ENCODE results near the gene MAGI3. TPM values are rescaled to one million over a fixed set of nuclear protein-coding genes. Genes with fewer than 3 reads are reported as not detected.
"Not testable (repeated sequence)": the region's sequence is repeated elsewhere in the genome, so short reads cannot be mapped to it uniquely, and the experiment has no call there.

Gene MAGI3
- total RNA-seq, 1 experiment from 2014 or later: 9.7 TPM

DNA sequence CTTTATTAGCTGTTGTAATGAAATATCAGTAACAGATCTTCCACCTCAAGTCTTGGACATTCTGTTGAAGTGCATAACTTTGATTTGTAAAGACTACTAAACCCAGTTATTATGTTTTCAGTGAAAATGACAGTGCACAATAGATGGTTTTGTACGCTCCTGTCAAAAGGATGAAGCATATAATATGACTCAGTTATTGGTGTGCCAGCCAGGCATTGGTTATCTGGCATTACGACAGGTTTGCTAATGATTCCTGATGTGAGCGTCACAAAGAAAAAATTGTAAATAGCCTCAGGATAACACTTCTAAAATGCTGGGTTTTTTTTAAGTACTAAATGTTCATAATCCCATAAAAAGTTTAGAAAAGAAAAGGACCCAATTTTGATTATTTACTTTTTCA lies 147.9 kb downstream of the MAGI3 start:
- no peaks in the 10 kb centered on the region for H3K36me3 ChIP-seq
- H3K4me3 ChIP-seq: no peak overlapping the region
- no peak for DNase-seq
- H3K4me1 ChIP-seq: peaks cover 6% of the 10 kb centered on the region
- H3K9me3 ChIP-seq (replicated peaks): 0 out of 2 replicates have a peak, but pooled peaks cover 7% of the 10 kb centered on the region
- no peaks in the 10 kb centered on the region for H3K27me3 ChIP-seq
- no peak overlapping the region for H3K27ac ChIP-seq

DNA sequence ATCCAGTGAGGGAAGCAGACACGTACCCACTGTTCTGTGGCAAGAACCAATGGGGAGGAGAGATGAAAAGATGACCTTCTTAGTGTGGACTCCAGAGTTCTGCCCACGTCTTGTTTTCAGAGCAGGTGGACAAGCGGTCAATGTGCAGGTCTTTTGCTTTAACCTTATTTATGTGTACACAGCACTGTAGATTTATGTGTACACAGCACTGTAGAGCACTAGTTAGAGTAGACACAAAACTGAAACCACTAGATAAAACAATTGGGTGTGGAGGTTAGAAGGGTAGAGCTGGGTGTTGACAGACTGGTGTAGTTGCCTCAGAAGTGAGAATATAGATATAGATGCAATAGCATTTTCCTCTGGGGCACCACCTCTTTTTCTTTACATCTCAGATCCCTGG lies 150.0 kb downstream of the MAGI3 start:
- no peaks in the 10 kb centered on the region for H3K27me3 ChIP-seq
- no peak for DNase-seq
- no peaks in the 10 kb centered on the region for H3K4me1 ChIP-seq
- H3K9me3 ChIP-seq (replicated peaks): 0 out of 2 replicates have a peak, but pooled peaks cover 7% of the 10 kb centered on the region
- H3K36me3 ChIP-seq: no peaks in the 10 kb centered on the region
- no peak overlapping the region for H3K4me3 ChIP-seq
- H3K27ac ChIP-seq: no peak overlapping the region

DNA sequence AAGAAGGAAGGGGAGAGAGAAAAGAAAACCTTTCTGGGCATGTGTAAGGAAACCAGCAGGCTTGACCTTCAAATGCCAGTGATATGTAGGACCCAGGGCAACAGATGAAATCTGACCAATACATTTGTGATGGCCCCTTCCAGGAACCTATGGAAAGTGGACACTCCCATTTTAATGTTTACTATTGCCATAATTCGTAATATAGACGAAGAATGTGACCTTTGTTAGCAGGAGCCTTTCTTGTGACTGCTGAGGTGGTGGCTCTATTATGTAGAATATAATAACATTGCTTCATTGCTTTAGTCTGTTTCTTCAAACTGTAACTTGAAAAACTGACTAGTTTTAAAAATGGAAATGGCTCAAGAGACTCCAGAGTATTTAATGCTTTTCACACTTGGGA lies 150.8 kb downstream of the MAGI3 start:
- DNase-seq: no peak
- Histone ChIP-seq H3K9me3 (replicated peaks) (0 out of 2 replicates have a peak, but pooled peaks cover 7% of the 10 kb centered on the region), H3K27me3 (no peaks in the 10 kb centered on the region), H3K4me3 (no peak overlapping the region), H3K27ac (no peak overlapping the region), H3K36me3 (no peaks in the 10 kb centered on the region), H3K4me1 (no peaks in the 10 kb centered on the region)

DNA sequence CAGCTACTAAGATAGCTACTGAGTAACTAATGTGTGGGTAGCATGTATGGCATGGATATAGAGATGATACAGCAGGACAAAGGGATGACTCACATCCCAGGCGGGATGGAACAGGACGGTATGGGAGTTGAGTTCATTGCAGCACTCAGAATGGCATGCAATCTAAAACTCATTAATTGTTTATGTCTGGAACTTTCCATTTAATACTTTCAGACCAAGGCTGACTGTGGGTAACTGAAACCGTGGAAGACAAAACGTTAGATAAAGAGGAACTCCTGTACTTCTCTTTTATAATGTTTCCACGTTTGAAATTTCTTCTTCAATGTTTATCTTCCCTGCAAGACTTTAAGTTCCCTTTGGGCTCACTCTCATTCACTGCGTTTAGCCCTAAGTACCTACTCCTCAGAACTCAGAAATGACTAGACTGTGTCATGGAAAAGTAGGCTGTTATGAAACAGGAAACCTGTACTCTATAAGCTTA lies 151.9 kb downstream of the MAGI3 start:
- DNase-seq: no peak
- Histone ChIP-seq H3K9me3 (replicated peaks) (0 out of 2 replicates have a peak, but pooled peaks cover 7% of the 10 kb centered on the region), H3K4me3 (no peak overlapping the region), H3K4me1 (no peaks in the 10 kb centered on the region), H3K27ac (no peak overlapping the region), H3K36me3 (no peaks in the 10 kb centered on the region), H3K27me3 (no peaks in the 10 kb centered on the region)

DNA sequence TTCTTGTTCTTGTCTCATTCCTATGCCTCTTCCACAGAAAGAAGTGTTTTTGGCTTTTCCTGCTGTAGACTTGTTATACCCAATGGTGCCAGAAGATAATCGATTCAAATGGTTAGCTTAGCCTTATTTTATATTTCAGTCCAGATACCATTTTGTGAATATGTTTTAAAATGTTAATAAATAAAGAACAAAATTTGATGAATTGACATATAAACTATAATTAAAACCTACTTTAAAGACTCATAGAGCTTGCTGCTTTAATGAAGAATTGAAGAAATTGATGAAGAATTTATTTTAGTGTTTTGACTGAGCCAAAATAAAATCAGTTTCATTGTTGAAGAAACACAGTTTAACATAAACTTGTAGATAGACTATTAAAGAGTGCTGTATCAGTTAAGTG lies 152.8 kb downstream of the MAGI3 start:
- 0 out of 2 replicates have a peak, but pooled peaks cover 5% of the 10 kb centered on the region for H3K9me3 ChIP-seq (replicated peaks)
- H3K4me3 ChIP-seq: no peak overlapping the region
- H3K27ac ChIP-seq: no peak overlapping the region
- no peaks in the 10 kb centered on the region for H3K4me1 ChIP-seq
- no peaks in the 10 kb centered on the region for H3K36me3 ChIP-seq
- DNase-seq: no peak
- no peaks in the 10 kb centered on the region for H3K27me3 ChIP-seq

DNA sequence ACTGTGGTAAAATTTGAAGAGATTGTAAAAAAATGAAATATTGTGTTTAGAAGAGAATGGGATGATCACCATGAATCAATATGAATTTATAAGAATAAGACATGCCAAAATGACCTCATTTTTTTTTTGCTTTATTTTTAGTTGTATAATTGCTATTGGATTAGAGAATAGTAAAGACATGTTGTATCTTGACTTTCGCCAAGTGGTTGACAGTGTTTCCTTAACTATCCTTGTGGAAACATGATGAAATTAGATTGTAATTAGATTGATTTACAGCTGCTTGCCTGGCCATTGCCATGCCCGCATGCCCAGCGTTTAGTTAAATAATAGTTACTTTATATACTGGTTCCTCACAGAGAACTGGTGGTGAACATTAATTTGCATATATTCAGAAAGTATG lies 154.9 kb downstream of the MAGI3 start:
- no peaks in the 10 kb centered on the region for H3K9me3 ChIP-seq (replicated peaks)
- H3K27ac ChIP-seq: no peak overlapping the region
- DNase-seq: no peak
- no peak overlapping the region for H3K4me3 ChIP-seq
- H3K4me1 ChIP-seq: no peaks in the 10 kb centered on the region
- no peaks in the 10 kb centered on the region for H3K27me3 ChIP-seq
- H3K36me3 ChIP-seq: 0 out of 2 replicates have a peak, but pooled peaks cover 2% of the 10 kb centered on the region

DNA sequence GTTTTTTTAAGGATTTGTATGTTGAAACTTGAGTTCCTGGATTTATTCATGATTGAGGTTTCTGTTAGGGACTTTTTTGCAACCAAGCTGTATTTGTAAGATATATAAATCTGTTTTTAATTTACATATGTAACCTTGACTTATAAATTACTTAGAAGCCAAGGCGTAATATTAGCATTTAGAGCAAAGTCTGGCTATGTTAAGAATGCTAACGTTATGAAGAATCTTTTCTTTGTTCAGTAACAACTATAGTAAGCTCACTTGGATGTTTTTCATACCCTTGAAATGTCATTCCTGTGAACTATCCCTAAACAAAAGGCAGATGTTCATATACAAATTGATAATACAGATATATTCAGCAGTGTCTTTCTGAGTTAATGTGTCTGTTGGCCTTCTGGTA lies 155.3 kb downstream of the MAGI3 start:
- 0 out of 2 replicates have a peak, but pooled peaks cover 2% of the 10 kb centered on the region for H3K36me3 ChIP-seq

DNA sequence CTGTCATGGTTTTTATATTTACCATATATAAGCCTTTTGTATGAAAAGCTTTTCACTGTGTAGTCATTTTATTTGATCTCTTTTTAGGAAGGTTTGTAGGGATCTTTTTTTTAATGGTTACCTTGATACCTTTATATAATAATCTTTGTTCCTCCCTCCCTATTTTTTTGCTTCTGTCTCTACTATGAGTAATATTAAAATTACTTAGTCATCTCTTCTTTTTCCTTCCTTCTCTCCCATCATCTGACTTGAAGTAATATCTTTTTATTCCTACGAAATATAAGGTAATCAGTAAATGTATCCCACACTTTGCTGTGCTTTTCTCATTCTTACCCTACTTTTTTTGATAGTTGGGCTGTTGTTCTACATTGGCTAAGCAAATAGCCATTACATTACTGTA lies 161.4 kb downstream of the MAGI3 start:
- H3K27me3 ChIP-seq: no peaks in the 10 kb centered on the region
- DNase-seq: no peak
- no peak overlapping the region for H3K27ac ChIP-seq
- 0 out of 2 replicates have a peak, but pooled peaks cover 2% of the 10 kb centered on the region for H3K36me3 ChIP-seq
- H3K4me1 ChIP-seq: no peaks in the 10 kb centered on the region
- H3K9me3 ChIP-seq (replicated peaks): no peaks in the 10 kb centered on the region
- no peak overlapping the region for H3K4me3 ChIP-seq

More for the DNA sequence above, 155.3 kb downstream of the MAGI3 start:
- no peak for DNase-seq
- H3K9me3 ChIP-seq (replicated peaks): no peaks in the 10 kb centered on the region
- no peak overlapping the region for H3K27ac ChIP-seq
- no peaks in the 10 kb centered on the region for H3K27me3 ChIP-seq
- no peak overlapping the region for H3K4me3 ChIP-seq
- no peaks in the 10 kb centered on the region for H3K4me1 ChIP-seq

DNA sequence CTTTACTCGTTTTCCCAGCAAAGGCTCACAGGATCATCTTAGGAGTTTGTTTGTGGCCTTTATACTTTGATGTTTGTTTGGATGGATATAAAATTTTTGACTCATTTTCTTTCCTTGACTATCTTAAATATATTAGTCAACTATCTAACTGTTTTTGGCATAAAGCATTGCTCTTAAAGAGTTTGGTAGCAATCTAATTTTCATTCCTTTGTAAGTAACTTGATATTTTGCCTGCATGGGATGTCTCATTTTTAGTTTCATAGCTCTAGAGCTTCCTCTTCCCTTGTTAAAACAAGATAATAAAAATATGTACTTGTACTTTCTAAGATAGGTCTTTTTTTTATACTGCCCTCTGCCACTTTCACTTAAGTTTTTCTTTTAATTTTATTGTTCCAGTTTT lies 161.9 kb downstream of the MAGI3 start:
- no peaks in the 10 kb centered on the region for H3K4me1 ChIP-seq
- 0 out of 2 replicates have a peak, but pooled peaks cover 2% of the 10 kb centered on the region for H3K36me3 ChIP-seq
- no peak overlapping the region for H3K27ac ChIP-seq
- no peaks in the 10 kb centered on the region for H3K27me3 ChIP-seq
- no peak overlapping the region for H3K4me3 ChIP-seq
- no peaks in the 10 kb centered on the region for H3K9me3 ChIP-seq (replicated peaks)
- DNase-seq: no peak

DNA sequence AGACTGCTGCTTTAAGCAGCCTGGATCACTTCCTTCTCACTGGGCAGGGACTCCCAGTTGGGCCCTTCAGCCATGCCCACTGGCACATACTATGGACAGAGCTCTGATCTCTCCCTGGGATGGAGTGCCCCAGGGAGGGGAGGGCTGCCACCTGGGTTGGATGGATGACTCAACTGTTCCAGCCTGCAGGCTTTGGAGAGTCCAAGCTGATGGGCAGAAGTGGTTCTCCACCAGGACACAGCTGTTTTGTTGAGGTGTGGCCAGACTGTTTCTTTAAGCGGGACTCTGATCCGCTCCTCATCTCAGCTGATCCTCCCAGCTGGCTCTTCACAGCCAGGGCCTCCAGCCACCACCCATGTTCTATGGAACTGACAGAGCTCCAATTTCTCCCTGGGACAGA lies 166.9 kb downstream of the MAGI3 start:
- no peaks in the 10 kb centered on the region for H3K36me3 ChIP-seq
- no peaks in the 10 kb centered on the region for H3K4me1 ChIP-seq
- no peaks in the 10 kb centered on the region for H3K27me3 ChIP-seq
- DNase-seq: peak; percentile 17 to 32
- no peaks in the 10 kb centered on the region for H3K9me3 ChIP-seq (replicated peaks)
- H3K27ac ChIP-seq: no peak overlapping the region
- no peak overlapping the region for H3K4me3 ChIP-seq

DNA sequence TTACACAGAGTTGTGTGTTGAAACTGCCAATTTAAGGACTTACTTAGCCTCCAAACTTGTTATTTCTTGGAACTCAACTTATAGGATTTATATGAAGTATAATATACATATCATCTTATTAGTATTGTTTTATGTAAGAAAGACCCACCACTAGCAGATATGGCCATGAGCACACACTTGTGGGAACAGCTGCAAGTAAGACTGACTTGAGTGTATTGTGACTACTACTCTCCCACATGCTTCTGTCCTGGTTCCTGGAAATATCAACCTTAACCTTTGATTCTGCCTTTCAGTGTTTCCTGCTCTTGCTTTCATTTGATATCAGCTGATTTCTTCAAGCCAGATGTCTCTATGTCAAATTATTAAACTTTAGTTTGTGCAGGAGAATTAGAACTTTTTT lies 175.3 kb downstream of the MAGI3 start:
- no peaks in the 10 kb centered on the region for H3K27me3 ChIP-seq
- DNase-seq: no peak
- H3K36me3 ChIP-seq: no peaks in the 10 kb centered on the region
- no peak overlapping the region for H3K4me3 ChIP-seq
- H3K4me1 ChIP-seq: no peaks in the 10 kb centered on the region
- H3K9me3 ChIP-seq (replicated peaks): peaks cover 5% of the 10 kb centered on the region; the same call in 1 of the 2 replicates
- no peak overlapping the region for H3K27ac ChIP-seq

DNA sequence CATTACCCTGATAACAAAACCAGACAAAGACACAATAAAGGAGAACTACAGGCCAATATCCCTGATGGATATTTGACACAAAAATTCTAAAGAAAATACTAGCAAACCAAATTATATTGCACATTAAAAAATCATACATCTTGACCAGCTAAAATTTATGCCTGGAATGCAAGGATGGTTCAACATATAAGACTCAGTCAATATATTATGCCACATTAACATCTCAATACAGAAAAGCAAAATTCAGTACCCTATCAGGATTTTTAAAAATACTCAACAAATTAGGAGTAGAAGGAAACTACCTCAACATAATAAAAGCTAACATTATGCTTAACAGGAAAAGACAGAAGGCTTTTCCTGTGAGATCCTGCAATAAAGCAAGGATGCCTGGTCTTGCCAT lies 177.1 kb downstream of the MAGI3 start:
- Histone ChIP-seq H3K4me1 (no peaks in the 10 kb centered on the region), H3K4me3 (no peak overlapping the region), H3K27me3 (no peaks in the 10 kb centered on the region), H3K36me3 (no peaks in the 10 kb centered on the region), H3K27ac (no peak overlapping the region), H3K9me3 (replicated peaks) (peaks cover 5% of the 10 kb centered on the region; the same call in 1 of the 2 replicates)
- DNase-seq: no peak

DNA sequence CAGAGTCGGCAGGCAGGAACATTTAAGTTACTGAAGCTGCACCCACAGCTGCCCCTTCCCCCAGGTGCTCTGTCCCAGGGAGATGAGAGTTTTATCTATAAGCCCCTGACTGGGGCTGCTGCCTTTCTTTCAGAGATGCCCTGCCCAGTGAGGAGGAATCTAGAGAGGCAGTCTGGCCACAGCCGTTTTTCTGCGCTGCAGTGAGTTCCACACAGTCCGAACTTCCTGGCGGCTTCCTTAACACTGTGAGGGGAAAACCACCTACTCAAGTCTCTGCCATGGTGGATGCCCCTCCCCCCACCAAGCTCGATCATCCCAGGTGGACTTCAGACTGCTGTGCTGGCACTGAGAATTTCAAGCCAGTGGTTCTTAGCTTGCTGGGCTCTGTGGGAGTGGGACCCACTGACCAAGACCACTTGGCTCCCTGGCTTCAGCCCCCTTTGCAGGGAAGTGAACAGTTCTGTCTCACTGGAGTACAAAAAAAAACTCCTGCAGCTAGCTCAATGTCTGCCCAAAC lies 185.5 kb downstream of the MAGI3 start:
- not testable (repeated sequence) for H3K4me1 ChIP-seq; H3K4me3 ChIP-seq; DNase-seq; H3K27ac ChIP-seq; H3K9me3 ChIP-seq (replicated peaks); H3K27me3 ChIP-seq; H3K36me3 ChIP-seq

DNA sequence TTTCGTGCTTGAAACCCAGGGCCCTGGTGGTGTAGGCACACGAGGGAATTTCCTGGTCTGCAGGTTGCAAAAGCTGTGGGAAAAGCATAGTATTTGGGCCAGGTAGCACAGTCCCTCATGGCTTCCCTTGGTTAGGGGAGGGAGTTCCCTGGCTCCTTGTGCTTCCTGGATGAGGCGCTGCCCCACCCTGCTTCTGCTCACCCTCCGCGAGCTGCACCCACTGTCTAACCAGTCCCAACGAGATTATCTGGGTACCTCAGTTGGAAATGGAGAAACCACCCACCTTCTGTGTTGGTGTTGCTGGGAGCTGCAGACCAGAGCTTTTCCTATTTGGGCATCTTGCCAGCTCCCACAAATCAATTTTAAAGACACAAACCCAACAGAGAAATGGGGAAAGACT lies 186.0 kb downstream of the MAGI3 start:
- DNase-seq: no peak
- no peak overlapping the region for H3K27ac ChIP-seq
- H3K4me3 ChIP-seq: no peak overlapping the region
- H3K27me3 ChIP-seq: no peaks in the 10 kb centered on the region
- no peaks in the 10 kb centered on the region for H3K36me3 ChIP-seq
- H3K9me3 ChIP-seq (replicated peaks): no peaks in the 10 kb centered on the region
- no peaks in the 10 kb centered on the region for H3K4me1 ChIP-seq

DNA sequence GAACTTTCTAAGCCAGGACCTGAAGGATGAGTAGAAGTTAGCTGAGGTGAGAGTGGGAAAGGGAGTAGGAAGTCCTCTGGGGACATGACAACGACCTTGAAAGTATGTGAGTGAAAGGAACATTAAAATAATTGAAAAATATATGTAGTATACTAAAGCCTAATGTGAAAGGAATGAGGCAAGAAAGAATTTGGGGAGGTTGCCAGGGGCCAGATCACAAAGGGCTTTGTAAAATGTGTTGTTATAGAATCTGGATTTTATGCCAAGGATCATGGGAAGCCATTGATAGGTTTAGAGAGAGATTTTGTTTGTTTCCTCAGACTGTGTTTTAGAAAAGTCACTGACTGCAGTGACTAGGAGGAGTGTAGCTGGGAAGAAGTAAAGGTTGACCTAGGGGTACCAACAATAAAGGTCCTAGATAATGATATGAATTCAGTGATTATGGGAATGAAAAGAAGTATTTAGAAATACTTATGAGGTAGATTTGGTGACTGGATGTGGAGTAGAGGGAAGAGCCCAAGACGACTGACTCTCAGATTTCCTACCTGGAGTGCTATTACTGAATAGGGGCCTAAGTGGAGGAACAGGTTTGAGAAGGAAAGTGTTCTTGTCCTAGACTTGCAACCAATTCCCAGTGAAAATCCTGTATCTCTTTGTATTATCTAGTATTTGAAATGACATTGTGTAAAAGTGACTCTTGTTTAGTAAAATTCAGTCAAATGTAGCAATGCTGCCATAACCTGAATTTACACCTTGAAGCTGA lies 189.1 kb downstream of the MAGI3 start:
- no peak overlapping the region for H3K4me3 ChIP-seq
- no peaks in the 10 kb centered on the region for H3K27me3 ChIP-seq
- H3K36me3 ChIP-seq: no peaks in the 10 kb centered on the region; the same call in 1 of the 2 replicates

More for the DNA sequence above, 189.1 kb downstream of the MAGI3 start:
- no peaks in the 10 kb centered on the region for H3K9me3 ChIP-seq (replicated peaks)
- no peak overlapping the region for H3K27ac ChIP-seq
- no peak for DNase-seq
- no peaks in the 10 kb centered on the region for H3K4me1 ChIP-seq

Data from SJCRH30 (cell line).